Activated naive CD8-positive, alpha-beta T cell treated with anti-CD3 and anti-CD28 coated beads, Interleukin-2, amount 10 ng/mL, durations not matched to agents 7 days and 5 days (primary cell): ENCODE results near the gene ECI2. TPM values are rescaled to one million over a fixed set of nuclear protein-coding genes. Genes with fewer than 3 reads are reported as not detected.
"Not testable (repeated sequence)": the region's sequence is repeated elsewhere in the genome, so short reads cannot be mapped to it uniquely, and the experiment has no call there.

Experiments used
- ATAC-seq: fragments of 150-1000 bp; cut with Tn5 transposase; one replicate; pipeline ENCODE4 v1.10.0; 2021; ENCODE audit warnings: low read depth, moderate library complexity
- POLR2A ChIA-PET: fragments of 350-600 bp; sonication (Branson Sonifier 250); formaldehyde crosslinking; loops from one replicate; lab custom pipeline; 2021; ENCODE audit warnings: antibody characterized with exemption; lab: Charles Lee
- DNase-seq: peaks from one replicate; pipeline ENCODE4 v3.0.0; 2021
- H3K27ac Mint-ChIP-seq: one replicate; pipeline ENCODE4 v1.8.0; 2022; ENCODE audit warnings: mild to moderate bottlenecking, mixed read lengths
- H3K27me3 Mint-ChIP-seq: one replicate; pipeline ENCODE4 v1.8.0; 2022; ENCODE audit warnings: mild to moderate bottlenecking, moderate library complexity, mixed read lengths
- H3K36me3 Mint-ChIP-seq: one replicate; pipeline ENCODE4 v1.8.0; 2021; ENCODE audit warnings: mild to moderate bottlenecking, mixed read lengths
- H3K4me1 Mint-ChIP-seq: one replicate; pipeline ENCODE4 v1.8.0; 2021; ENCODE audit warnings: mixed read lengths
- H3K4me3 Mint-ChIP-seq: one replicate; pipeline ENCODE4 v1.8.0; 2022; ENCODE audit warnings: mild to moderate bottlenecking, moderate library complexity, mixed read lengths
- H3K9me3 Mint-ChIP-seq: one replicate; pipeline ENCODE4 v1.8.0; 2021; ENCODE audit warnings: mixed read lengths
- total RNA-seq, 2 experiments: library from RNA; stranded (reverse); gene quantifications; one replicate each; pipeline ENCODE4 v1.2.3, GENCODE V29; 2021

The ECI2 gene
- total RNA-seq, 2 experiments from 2014 or later = 55.9 to 61.9 TPM

- POLR2A ChIA-PET = no interaction called here
- no peak for DNase-seq
- H3K27ac Mint-ChIP-seq = no peak overlapping the region
- peaks cover 57% of the 10 kb centered on the region for H3K36me3 Mint-ChIP-seq
- peaks cover 10% of the 10 kb centered on the region for H3K4me1 Mint-ChIP-seq
- peaks cover 1% of the 10 kb centered on the region for H3K9me3 Mint-ChIP-seq
- ATAC-seq = no peak
- H3K27me3 Mint-ChIP-seq = no peaks in the 10 kb centered on the region
- no peak overlapping the region for H3K4me3 Mint-ChIP-seq
Measured at GRCh38 chr6:4130357-4130987, 4.9 kb downstream of the ECI2 start.

- Mint-ChIP-seq H3K4me3 (no peak overlapping the region), H3K9me3 (peaks cover 1% of the 10 kb centered on the region), H3K27ac (no peak overlapping the region), H3K27me3 (no peaks in the 10 kb centered on the region), H3K4me1 (peaks cover 10% of the 10 kb centered on the region), H3K36me3 (peaks cover 62% of the 10 kb centered on the region)
- ATAC-seq = no peak
- no peak for DNase-seq
- POLR2A ChIA-PET = no interaction called here
Measured at GRCh38 chr6:4129446-4129845, 5.9 kb downstream of the ECI2 start.

GRCh38 chr6:4128748-4129147 is 6.6 kb downstream of the ECI2 start:
- H3K36me3 Mint-ChIP-seq = peaks cover 64% of the 10 kb centered on the region
- H3K4me1 Mint-ChIP-seq = peaks cover 4% of the 10 kb centered on the region
- no peak overlapping the region for H3K27ac Mint-ChIP-seq
- H3K9me3 Mint-ChIP-seq = peaks cover 1% of the 10 kb centered on the region
- POLR2A ChIA-PET = no interaction called here
- H3K4me3 Mint-ChIP-seq = no peak overlapping the region
- no peak for ATAC-seq
- DNase-seq = no peak
- no peaks in the 10 kb centered on the region for H3K27me3 Mint-ChIP-seq

DNA sequence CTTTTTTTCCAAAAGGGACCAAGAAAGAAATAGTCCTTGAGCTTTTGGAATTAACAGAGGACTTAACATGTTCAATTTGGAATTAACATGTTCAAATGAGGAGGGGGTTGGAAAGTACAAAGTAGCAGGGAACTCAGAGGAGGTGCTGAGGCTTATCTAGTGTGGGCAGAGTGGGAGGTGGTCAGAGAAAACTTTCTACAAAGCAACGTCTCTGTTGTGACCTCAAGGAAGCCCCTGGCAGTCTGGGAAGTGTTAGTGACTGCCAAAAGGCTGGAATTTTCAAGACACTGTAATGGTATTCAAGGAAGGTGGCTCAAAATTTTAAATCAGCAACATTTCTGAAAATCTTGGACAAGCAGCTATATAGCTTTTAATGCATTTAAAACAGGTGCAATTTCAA is 7.3 kb downstream of the ECI2 start:
- H3K4me3 Mint-ChIP-seq = no peak overlapping the region
- no peak overlapping the region for H3K27ac Mint-ChIP-seq
- POLR2A ChIA-PET = no interaction called here
- ATAC-seq (no peak), DNase-seq (no peak)
- H3K9me3 Mint-ChIP-seq = peaks cover 1% of the 10 kb centered on the region
- no peaks in the 10 kb centered on the region for H3K27me3 Mint-ChIP-seq
- H3K4me1 Mint-ChIP-seq = no peaks in the 10 kb centered on the region
- H3K36me3 Mint-ChIP-seq = peaks cover 59% of the 10 kb centered on the region

DNA sequence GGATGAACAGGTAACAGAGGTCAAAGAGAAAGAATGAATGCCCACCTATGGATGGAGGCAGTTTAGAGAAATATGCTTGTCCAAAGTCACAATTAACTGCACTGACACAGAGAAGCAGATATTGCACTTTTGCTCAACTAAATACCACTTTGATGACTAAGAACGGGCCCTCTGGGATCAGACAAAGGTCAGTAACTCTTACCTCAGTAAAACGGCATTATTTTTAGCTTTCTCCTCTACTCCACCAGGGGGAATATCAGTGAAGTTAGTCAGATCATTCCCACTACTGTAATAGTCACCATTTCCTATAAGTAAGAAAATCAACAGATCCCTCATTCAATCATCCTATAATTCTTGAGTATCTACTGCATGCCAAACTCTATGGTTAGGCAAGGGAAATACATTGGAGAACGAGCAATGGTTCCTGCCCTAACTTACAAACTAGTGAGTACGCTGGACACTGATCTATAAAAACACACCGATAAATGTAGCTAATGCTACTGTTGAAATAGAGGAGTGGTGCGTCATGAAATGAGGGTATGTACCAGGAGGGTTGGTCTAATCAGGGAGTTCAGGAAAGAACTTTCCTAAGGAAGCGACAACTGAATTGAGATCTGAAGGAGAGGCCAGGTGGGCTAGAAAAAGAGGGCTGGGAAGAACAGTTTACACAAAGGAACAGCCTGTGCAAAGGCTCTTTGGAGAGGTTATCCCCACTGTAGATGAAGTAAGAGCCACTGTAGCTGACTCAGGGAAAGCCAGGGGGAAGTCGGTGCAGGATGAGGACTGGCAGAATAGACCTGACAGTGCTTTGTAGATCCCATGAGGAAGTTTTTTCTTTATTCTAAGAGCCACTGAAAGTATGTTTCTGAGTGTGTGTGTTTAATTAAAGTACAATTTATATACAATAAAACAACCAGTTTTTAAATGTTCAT is 9.2 kb downstream of the ECI2 start:
- no peaks in the 10 kb centered on the region for H3K27me3 Mint-ChIP-seq
- DNase-seq (no peak), ATAC-seq (no peak)
- POLR2A ChIA-PET = no interaction called here
- no peak overlapping the region for H3K4me3 Mint-ChIP-seq
- H3K4me1 Mint-ChIP-seq = no peaks in the 10 kb centered on the region
- peaks cover 50% of the 10 kb centered on the region for H3K36me3 Mint-ChIP-seq
- no peak overlapping the region for H3K27ac Mint-ChIP-seq
- H3K9me3 Mint-ChIP-seq = no peaks in the 10 kb centered on the region

DNA sequence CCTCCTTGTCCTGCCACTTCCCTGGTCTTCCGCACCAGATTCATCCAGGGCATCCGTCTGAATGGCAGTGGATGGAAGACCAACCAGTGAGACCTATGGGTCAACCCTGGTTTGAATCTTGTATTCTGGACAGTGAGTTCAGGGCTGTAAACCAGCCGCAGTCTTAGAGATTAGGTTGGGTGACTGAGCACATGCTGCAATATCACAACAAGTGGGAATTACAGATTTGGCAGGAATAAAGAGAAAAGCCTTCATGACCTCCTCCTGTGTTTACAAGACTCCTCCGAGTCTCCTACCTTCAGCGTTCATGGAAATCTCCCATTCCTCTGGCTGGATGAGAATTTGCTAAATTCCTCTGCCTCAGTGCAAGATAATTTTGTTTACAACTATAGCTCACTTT is 9.9 kb downstream of the ECI2 start:
- Mint-ChIP-seq H3K27me3 (no peaks in the 10 kb centered on the region), H3K4me3 (no peak overlapping the region), H3K36me3 (peaks cover 51% of the 10 kb centered on the region), H3K4me1 (no peaks in the 10 kb centered on the region), H3K27ac (no peak overlapping the region), H3K9me3 (no peaks in the 10 kb centered on the region)
- no peak for DNase-seq
- POLR2A ChIA-PET = no interaction called here
- ATAC-seq = no peak

- ATAC-seq (no peak), DNase-seq (no peak)
- POLR2A ChIA-PET = no interaction called here
- Mint-ChIP-seq H3K4me3 (no peak overlapping the region), H3K27ac (no peak overlapping the region), H3K27me3 (no peaks in the 10 kb centered on the region), H3K4me1 (no peaks in the 10 kb centered on the region), H3K9me3 (no peaks in the 10 kb centered on the region), H3K36me3 (peaks cover 47% of the 10 kb centered on the region)
Measured at GRCh38 chr6:4124351-4124750, 11.0 kb downstream of the ECI2 start.

DNA sequence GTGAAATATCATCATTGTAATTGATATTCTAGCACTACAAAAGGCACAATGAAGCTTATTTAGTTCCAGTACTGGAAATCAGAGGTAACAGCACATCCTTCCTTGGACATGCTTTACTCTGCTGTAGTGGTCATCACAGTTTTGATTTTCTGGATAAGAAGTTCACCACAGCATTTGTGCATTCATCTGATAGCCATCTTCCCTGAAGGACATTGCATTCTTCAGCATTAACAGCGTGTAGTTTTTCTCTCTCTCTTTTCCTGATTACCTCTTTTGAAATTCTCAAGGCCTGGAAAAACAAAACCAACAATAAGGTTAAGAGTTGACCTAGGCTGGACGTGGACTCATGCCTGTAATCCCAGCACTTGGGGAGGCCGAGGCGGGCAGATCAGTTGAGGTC is 19.6 kb downstream of the ECI2 start:
- ATAC-seq = no peak
- Mint-ChIP-seq H3K27me3 (peaks cover 9% of the 10 kb centered on the region), H3K9me3 (peaks cover 4% of the 10 kb centered on the region), H3K4me3 (no peak overlapping the region), H3K36me3 (peaks cover 46% of the 10 kb centered on the region), H3K27ac (no peak overlapping the region), H3K4me1 (no peaks in the 10 kb centered on the region)
- DNase-seq = no peak
- POLR2A ChIA-PET = no interaction called here

DNA sequence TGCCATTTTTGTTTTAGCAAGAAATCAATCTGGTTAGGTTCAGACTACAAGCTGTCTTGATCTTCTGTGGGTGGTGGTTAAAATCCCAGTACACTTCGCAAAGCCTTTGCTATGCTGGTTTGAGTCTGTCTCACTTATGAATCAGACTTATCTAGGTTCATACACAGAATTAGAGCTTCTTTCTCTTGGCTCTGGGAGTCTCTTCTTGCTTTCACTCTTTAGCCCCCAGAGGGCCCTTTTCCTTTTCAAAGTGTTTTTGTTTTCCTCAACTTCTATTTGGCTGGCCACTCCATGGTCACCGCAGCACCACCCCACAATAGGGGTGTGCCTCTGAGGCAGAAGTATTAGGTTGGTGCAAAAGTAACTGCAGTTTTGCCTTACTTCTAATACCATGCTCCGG is 21.3 kb downstream of the ECI2 start:
- POLR2A ChIA-PET = no interaction called here
- Mint-ChIP-seq H3K36me3 (peaks cover 38% of the 10 kb centered on the region), H3K27me3 (peaks cover 12% of the 10 kb centered on the region), H3K4me1 (no peaks in the 10 kb centered on the region), H3K27ac (no peak overlapping the region), H3K4me3 (no peak overlapping the region), H3K9me3 (peaks cover 4% of the 10 kb centered on the region)
- no peak for ATAC-seq
- DNase-seq = no peak

DNA sequence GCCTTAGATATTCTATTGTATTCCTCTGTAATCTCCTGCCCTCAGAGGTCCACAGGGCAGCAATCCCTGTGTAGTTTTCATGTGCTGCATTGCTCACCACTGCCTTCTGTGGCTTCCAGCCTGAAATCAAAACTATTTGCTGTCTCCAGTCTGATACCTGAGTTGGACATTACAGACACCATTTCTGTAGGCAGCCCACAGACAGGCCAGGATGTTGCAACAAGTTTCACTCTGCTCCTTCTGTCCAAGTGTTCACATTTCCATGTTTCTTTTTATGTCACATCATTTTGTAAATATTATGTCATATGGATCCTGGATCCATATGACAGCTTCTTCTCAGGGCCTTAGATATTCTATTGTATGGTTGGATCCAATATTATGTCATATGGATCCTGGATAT is 21.7 kb downstream of the ECI2 start:
- no peak overlapping the region for H3K4me3 Mint-ChIP-seq
- H3K27ac Mint-ChIP-seq = no peak overlapping the region
- no peak for DNase-seq
- H3K27me3 Mint-ChIP-seq = peaks cover 12% of the 10 kb centered on the region
- peaks cover 38% of the 10 kb centered on the region for H3K36me3 Mint-ChIP-seq
- ATAC-seq = no peak
- H3K9me3 Mint-ChIP-seq = peaks cover 4% of the 10 kb centered on the region
- POLR2A ChIA-PET = no interaction called here
- no peaks in the 10 kb centered on the region for H3K4me1 Mint-ChIP-seq

DNA sequence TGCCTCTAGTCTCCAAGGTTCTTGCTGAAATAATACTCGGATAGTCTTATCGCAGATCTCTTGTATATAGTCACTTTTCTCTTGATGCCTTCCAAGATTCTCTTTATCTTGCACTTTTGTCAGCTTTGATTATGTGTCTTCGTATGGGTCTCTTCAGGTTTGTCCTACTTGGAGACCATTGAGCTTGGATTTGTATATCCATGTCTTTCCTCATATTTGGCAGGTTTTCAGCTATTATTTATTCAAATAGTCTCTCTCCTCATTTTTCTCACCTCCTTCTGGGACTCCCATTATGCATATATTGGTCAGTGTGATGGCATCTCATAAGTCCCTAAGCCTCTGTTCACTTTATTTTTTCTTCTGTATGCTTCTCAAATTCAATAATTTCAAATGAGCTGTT is 23.0 kb downstream of the ECI2 start:
- Mint-ChIP-seq H3K36me3 (peaks cover 29% of the 10 kb centered on the region), H3K4me3 (no peak overlapping the region), H3K9me3 (peaks cover 4% of the 10 kb centered on the region), H3K4me1 (no peaks in the 10 kb centered on the region), H3K27me3 (peaks cover 17% of the 10 kb centered on the region), H3K27ac (no peak overlapping the region)
- DNase-seq (no peak), ATAC-seq (no peak)
- POLR2A ChIA-PET = no interaction called here

DNA sequence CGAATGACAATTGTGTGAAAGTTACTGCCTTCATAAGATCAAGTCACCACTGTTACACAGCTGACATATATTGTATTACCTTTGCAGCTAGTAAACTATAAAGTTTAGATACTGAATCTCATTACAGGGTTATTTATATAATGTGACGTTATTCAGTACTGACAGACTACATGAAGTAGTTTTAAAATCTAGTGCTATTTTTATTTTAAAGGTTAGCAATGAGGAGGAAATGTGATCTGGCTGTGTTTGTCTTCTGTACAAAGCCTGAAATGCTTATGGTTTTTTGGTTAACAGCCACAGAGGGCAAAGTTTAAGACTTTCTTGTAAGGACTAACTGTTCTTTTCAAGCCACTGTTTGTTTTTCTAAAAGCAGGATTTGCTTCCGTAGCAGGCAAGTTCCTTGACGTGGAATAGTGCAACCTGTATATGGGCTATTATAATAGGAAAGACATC is 26.0 kb downstream of the ECI2 start:
- H3K27ac Mint-ChIP-seq, ATAC-seq, H3K9me3 Mint-ChIP-seq, DNase-seq, H3K36me3 Mint-ChIP-seq, H3K4me1 Mint-ChIP-seq, POLR2A ChIA-PET, H3K4me3 Mint-ChIP-seq: not testable (repeated sequence)
- peaks cover 17% of the 10 kb centered on the region for H3K27me3 Mint-ChIP-seq

- DNase-seq = no peak
- H3K27ac Mint-ChIP-seq = no peak overlapping the region
- POLR2A ChIA-PET = no interaction called here
- H3K4me1 Mint-ChIP-seq = no peaks in the 10 kb centered on the region
- peaks cover 1% of the 10 kb centered on the region for H3K36me3 Mint-ChIP-seq
- peaks cover 4% of the 10 kb centered on the region for H3K9me3 Mint-ChIP-seq
- H3K27me3 Mint-ChIP-seq = peaks cover 17% of the 10 kb centered on the region
- no peak overlapping the region for H3K4me3 Mint-ChIP-seq
- no peak for ATAC-seq
Measured at GRCh38 chr6:4108561-4109093, 26.7 kb downstream of the ECI2 start.

GRCh38 chr6:4107873-4108272 is 27.5 kb downstream of the ECI2 start:
- no peak overlapping the region for H3K4me3 Mint-ChIP-seq
- ATAC-seq (no peak), DNase-seq (no peak)
- H3K9me3 Mint-ChIP-seq = peaks cover 1% of the 10 kb centered on the region
- peaks cover 1% of the 10 kb centered on the region for H3K36me3 Mint-ChIP-seq
- H3K27ac Mint-ChIP-seq = no peak overlapping the region
- peaks cover 17% of the 10 kb centered on the region for H3K27me3 Mint-ChIP-seq
- POLR2A ChIA-PET = no interaction called here
- H3K4me1 Mint-ChIP-seq = no peaks in the 10 kb centered on the region
